NCI-H2196 treated with DMSO at 0.1 percent for 48 hours (cell line): ENCODE results near the gene NT5DC1.
A peak's percentile ranks its signal among the peaks of the same experiment; 100 is the strongest.

ENCODE experiments used
- DNase-seq: peaks from one replicate; lab custom pipeline; 2025; ENCODE audit not compliant: unreplicated experiment; lab: John Stamatoyannopoulos, UW

The NT5DC1 gene

GRCh38 chr6:116100419-116101301, at the start of gene NT5DC1:
Gene NT5DC1, plus strand, starts transcription at chr6:116100853. Its CDS starts 78 bp downstream, at chr6:116100931.
- peak; percentile 66 for DNase-seq

- DNase-seq = no peak
Observed at GRCh38 chr6:116051244-116051643, 49.4 kb upstream of the NT5DC1 start.

GRCh38 chr6:116055513-116055912, 45.1 kb upstream of the NT5DC1 start:
- DNase-seq = no peak

- no peak for DNase-seq
Observed at GRCh38 chr6:116057766-116058165, 42.9 kb upstream of the NT5DC1 start.

- DNase-seq = no peak
Observed at GRCh38 chr6:116059713-116060571, 40.7 kb upstream of the NT5DC1 start.

GRCh38 chr6:116060572-116061283, 39.9 kb upstream of the NT5DC1 start, which contains the start of gene FRK:
Gene FRK, minus strand, starts transcription at chr6:116060891. Its CDS starts 580 bp downstream, at chr6:116060311.
- no peak for DNase-seq

- DNase-seq = no peak
Observed at GRCh38 chr6:116062496-116062895, 38.2 kb upstream of the NT5DC1 start.

GRCh38 chr6:116064666-116065065, 36.0 kb upstream of the NT5DC1 start:
- no peak for DNase-seq

GRCh38 chr6:116066789-116067188, 33.9 kb upstream of the NT5DC1 start:
- no peak for DNase-seq

GRCh38 chr6:116070101-116070500, 30.6 kb upstream of the NT5DC1 start:
- no peak for DNase-seq

GRCh38 chr6:116070616-116071389, 29.9 kb upstream of the NT5DC1 start:
- no peak for DNase-seq

GRCh38 chr6:116072368-116072767, 28.3 kb upstream of the NT5DC1 start:
- no peak for DNase-seq

GRCh38 chr6:116073765-116074440, 26.8 kb upstream of the NT5DC1 start:
- no peak for DNase-seq

GRCh38 chr6:116074732-116075390, 25.8 kb upstream of the NT5DC1 start:
- no peak for DNase-seq

- DNase-seq = no peak
Observed at GRCh38 chr6:116078522-116078921, 22.1 kb upstream of the NT5DC1 start.

- DNase-seq = no peak
Observed at GRCh38 chr6:116078945-116079344, 21.7 kb upstream of the NT5DC1 start.

- no peak for DNase-seq
Observed at GRCh38 chr6:116083052-116083451, 17.6 kb upstream of the NT5DC1 start.

GRCh38 chr6:116084284-116084683, 16.4 kb upstream of the NT5DC1 start:
- DNase-seq = no peak

- DNase-seq = no peak
Observed at GRCh38 chr6:116087437-116088027, 13.1 kb upstream of the NT5DC1 start.
